ENCODE measurements around the gene INSM1. TPM values are rescaled to one million over a fixed set of nuclear protein-coding genes. Genes with fewer than 3 reads are reported as not detected.

The INSM1 gene
- total and polyA plus RNA-seq, 2 donors (not counting 1 experiment from before 2014, with no cell fraction given), result not detected

DNA sequence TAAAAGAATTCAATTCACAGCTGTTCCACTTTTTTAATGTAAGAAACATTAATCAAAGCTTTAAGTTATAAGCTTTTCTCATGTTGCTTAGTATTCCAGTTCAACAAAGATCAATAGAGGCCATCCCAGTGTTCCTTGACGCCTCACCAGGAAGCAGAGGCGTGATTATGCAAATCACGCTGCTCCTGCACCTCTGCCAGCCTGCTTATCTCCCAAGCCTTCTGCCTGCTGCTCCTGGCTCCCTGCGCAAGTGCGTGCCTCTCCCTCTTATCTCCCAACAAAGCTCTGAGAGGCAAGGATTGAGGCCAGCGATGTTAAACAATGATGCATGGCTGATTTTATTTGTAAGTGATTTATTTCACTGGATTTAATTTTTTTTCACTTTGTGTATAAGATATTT is 42.8 kb downstream of the INSM1 start:
- Histone ChIP-seq H3K27me3 (ENCODE audit: control insufficient read depth, insufficient read depth, low read length) (no peaks in the 10 kb centered on the region), H3K4me3 (replicated peaks in 1 of 4; ENCODE audit: control extremely low read depth in 1 of 4, insufficient read depth in 1 of 4, low read depth in 3 of 4, low read length in 4 of 4) (no peak overlapping the region), H3K4me2 (ENCODE audit: extremely low read depth, insufficient read depth, low read length) (no peak overlapping the region), H2AFZ (ENCODE audit: low read length) (no peak overlapping the region), H4K20me1 (ENCODE audit: control insufficient read depth, extremely low read depth, insufficient read depth, low read length) (no peaks in the 10 kb centered on the region), H3K79me2 (ENCODE audit: control insufficient read depth, insufficient read depth, low read length) (no peaks in the 10 kb centered on the region), H3K4me1 (ENCODE audit: control insufficient read depth, extremely low read depth, insufficient read depth, low read length) (no peaks in the 10 kb centered on the region), H3K27ac (ENCODE audit: insufficient read depth, low read length) (no peak overlapping the region), H3K9me3 (ENCODE audit: control insufficient read depth, insufficient read depth, low read depth, low read length) (no peaks in the 10 kb centered on the region), H3K36me3 (ENCODE audit: control insufficient read depth, insufficient read depth, low read length) (no peaks in the 10 kb centered on the region), H3K9ac (ENCODE audit: insufficient read depth, low read length) (no peak overlapping the region)
- no peak for TF ChIP-seq EZH2 (IDR thresholded peaks at IDR 0.05; ENCODE audit: low read length, missing control alignments)
- TF ChIP-seq, protein P1, sequence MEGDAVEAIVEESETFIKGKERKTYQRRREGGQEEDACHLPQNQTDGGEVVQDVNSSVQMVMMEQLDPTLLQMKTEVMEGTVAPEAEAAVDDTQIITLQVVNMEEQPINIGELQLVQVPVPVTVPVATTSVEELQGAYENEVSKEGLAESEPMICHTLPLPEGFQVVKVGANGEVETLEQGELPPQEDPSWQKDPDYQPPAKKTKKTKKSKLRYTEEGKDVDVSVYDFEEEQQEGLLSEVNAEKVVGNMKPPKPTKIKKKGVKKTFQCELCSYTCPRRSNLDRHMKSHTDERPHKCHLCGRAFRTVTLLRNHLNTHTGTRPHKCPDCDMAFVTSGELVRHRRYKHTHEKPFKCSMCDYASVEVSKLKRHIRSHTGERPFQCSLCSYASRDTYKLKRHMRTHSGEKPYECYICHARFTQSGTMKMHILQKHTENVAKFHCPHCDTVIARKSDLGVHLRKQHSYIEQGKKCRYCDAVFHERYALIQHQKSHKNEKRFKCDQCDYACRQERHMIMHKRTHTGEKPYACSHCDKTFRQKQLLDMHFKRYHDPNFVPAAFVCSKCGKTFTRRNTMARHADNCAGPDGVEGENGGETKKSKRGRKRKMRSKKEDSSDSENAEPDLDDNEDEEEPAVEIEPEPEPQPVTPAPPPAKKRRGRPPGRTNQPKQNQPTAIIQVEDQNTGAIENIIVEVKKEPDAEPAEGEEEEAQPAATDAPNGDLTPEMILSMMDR (conservative IDR thresholded peaks at IDR 0.05 in 1 of 2, IDR thresholded peaks at IDR 0.05 in 1 of 2; ENCODE audit: low read depth in 1 of 2, low read length in 2 of 2), result no peak
- DNase-seq (ENCODE audit: low read depth in 2 of 2), result peak in 1 of 2 donors; percentile 20

DNA sequence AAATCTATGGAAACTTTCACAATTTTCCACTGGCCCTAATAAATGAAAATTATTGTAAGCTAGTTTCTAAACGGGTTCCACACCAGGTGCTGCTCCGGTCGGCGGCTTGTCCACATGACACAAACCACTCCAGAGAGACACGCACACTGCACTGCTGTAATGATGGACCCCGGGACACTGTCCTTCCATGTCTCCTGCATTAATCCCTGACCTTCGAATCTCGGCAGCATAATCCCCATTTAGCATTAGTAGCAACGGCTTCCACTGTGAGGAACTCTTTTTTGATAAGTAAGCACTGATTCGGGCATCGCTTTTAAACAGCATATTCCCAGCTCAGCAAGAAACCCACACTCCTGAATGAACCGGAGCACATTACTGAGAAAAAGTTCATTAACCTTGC is 43.5 kb downstream of the INSM1 start:
- Histone ChIP-seq H3K9ac (ENCODE audit: insufficient read depth, low read length) (no peak overlapping the region), H4K20me1 (ENCODE audit: control insufficient read depth, extremely low read depth, insufficient read depth, low read length) (no peaks in the 10 kb centered on the region), H3K27ac (ENCODE audit: insufficient read depth, low read length) (no peak overlapping the region), H3K79me2 (ENCODE audit: control insufficient read depth, insufficient read depth, low read length) (no peaks in the 10 kb centered on the region), H3K36me3 (ENCODE audit: control insufficient read depth, insufficient read depth, low read length) (no peaks in the 10 kb centered on the region), H3K4me1 (ENCODE audit: control insufficient read depth, extremely low read depth, insufficient read depth, low read length) (no peaks in the 10 kb centered on the region), H3K27me3 (ENCODE audit: control insufficient read depth, insufficient read depth, low read length) (no peaks in the 10 kb centered on the region), H3K9me3 (ENCODE audit: control insufficient read depth, insufficient read depth, low read depth, low read length) (no peaks in the 10 kb centered on the region), H3K4me2 (ENCODE audit: extremely low read depth, insufficient read depth, low read length) (no peak overlapping the region), H3K4me3 (replicated peaks in 1 of 4; ENCODE audit: control extremely low read depth in 1 of 4, insufficient read depth in 1 of 4, low read depth in 3 of 4, low read length in 4 of 4) (no peak overlapping the region), H2AFZ (ENCODE audit: low read length) (no peak overlapping the region)
- TF ChIP-seq EZH2 (IDR thresholded peaks at IDR 0.05; ENCODE audit: low read length, missing control alignments), result no peak
- TF ChIP-seq, protein P1 (conservative IDR thresholded peaks at IDR 0.05 in 1 of 2, IDR thresholded peaks at IDR 0.05 in 1 of 2; ENCODE audit: low read depth in 1 of 2, low read length in 2 of 2), result no peak
- no peak for DNase-seq (ENCODE audit: low read depth in 2 of 2)

DNA sequence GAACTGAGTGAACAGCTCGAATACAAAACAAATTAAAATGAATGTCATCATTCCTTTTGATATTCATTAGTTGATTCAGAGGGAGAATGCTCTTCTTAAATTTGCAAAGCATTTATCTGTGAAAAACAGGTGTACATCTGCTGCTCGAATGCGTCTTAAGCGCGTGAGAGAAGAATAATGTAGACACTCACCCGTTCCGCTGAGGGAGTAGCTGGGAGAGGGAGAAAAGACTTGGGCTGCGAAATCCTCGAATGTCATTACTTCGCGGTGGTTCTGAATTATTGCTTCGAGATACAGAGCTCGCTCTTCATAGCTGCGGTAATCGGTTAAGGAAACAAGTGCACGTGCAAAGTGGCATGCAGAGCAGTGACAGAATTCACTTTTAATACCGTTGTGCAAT is 43.9 kb downstream of the INSM1 start:
- Histone ChIP-seq H2AFZ (ENCODE audit: low read length) (no peak overlapping the region), H3K79me2 (ENCODE audit: control insufficient read depth, insufficient read depth, low read length) (no peaks in the 10 kb centered on the region), H3K36me3 (ENCODE audit: control insufficient read depth, insufficient read depth, low read length) (no peaks in the 10 kb centered on the region), H3K27me3 (ENCODE audit: control insufficient read depth, insufficient read depth, low read length) (no peaks in the 10 kb centered on the region), H3K4me3 (replicated peaks in 1 of 4; ENCODE audit: control extremely low read depth in 1 of 4, insufficient read depth in 1 of 4, low read depth in 3 of 4, low read length in 4 of 4) (no peak overlapping the region), H3K9me3 (ENCODE audit: control insufficient read depth, insufficient read depth, low read depth, low read length) (no peaks in the 10 kb centered on the region), H4K20me1 (ENCODE audit: control insufficient read depth, extremely low read depth, insufficient read depth, low read length) (no peaks in the 10 kb centered on the region), H3K4me2 (ENCODE audit: extremely low read depth, insufficient read depth, low read length) (no peak overlapping the region), H3K27ac (ENCODE audit: insufficient read depth, low read length) (no peak overlapping the region), H3K9ac (ENCODE audit: insufficient read depth, low read length) (no peak overlapping the region), H3K4me1 (ENCODE audit: control insufficient read depth, extremely low read depth, insufficient read depth, low read length) (no peaks in the 10 kb centered on the region)
- TF ChIP-seq, protein P1 (conservative IDR thresholded peaks at IDR 0.05 in 1 of 2, IDR thresholded peaks at IDR 0.05 in 1 of 2; ENCODE audit: low read depth in 1 of 2, low read length in 2 of 2), result no peak
- no peak for TF ChIP-seq EZH2 (IDR thresholded peaks at IDR 0.05; ENCODE audit: low read length, missing control alignments)
- no peak for DNase-seq (ENCODE audit: low read depth in 2 of 2)
